RWPE2 (cell line): ENCODE measurements around the gene UTS2B.

Experiments used
- ATAC-seq: fragments of 200-7000 bp; cut with Tn5 transposase; 3 replicates; pipeline ENCODE4 v1.9.1; 2021; ENCODE audit warnings: low read depth
- DNase-seq: peaks from one replicate; pipeline ENCODE4 v3.0.0-alpha.2; 2020; ENCODE audit warnings: low spot score
- H3K27ac ChIP-seq: fragments of 450-650 bp; 2 replicates; pipeline ENCODE4 v1.5.1; 2017; ENCODE audit warnings: mild to moderate bottlenecking; ENCODE audit not compliant: poor library complexity, severe bottlenecking
- H3K27me3 ChIP-seq: fragments of 250-450 bp; sonication (Bioruptor Pico); 2 replicates; pipeline ENCODE4 v1.5.1; 2021; ENCODE audit warnings: mild to moderate bottlenecking, moderate library complexity; ENCODE audit not compliant: insufficient read depth, poor library complexity, severe bottlenecking
- H3K36me3 ChIP-seq: fragments of 250-450 bp; sonication (Bioruptor Pico); 2 replicates; pipeline ENCODE4 v1.5.1; 2020; ENCODE audit warnings: low read depth, mild to moderate bottlenecking, moderate library complexity
- H3K4me1 ChIP-seq: fragments of 250-450 bp; sonication (Bioruptor Pico); 2 replicates; pipeline ENCODE4 v1.5.1; 2021; ENCODE audit warnings: mild to moderate bottlenecking, moderate library complexity; ENCODE audit not compliant: insufficient read depth, poor library complexity, severe bottlenecking
- H3K4me3 ChIP-seq: fragments of 250-450 bp; sonication (Bioruptor Pico); 2 replicates; pipeline ENCODE4 v1.5.1; 2021; ENCODE audit warnings: mild to moderate bottlenecking, moderate library complexity; ENCODE audit not compliant: severe bottlenecking
- H3K9me3 ChIP-seq: fragments of 250-450 bp; sonication (Bioruptor Pico); 2 replicates; pipeline ENCODE4 v1.5.1; 2021; ENCODE audit warnings: mild to moderate bottlenecking, moderate library complexity; ENCODE audit not compliant: severe bottlenecking
- TF ChIP-seq, protein P1 (sequence below): fragments of 450-650 bp; IDR thresholded peaks from one replicate; pipeline ENCODE4 v1.5.1; 2017; ENCODE audit warnings: mild to moderate bottlenecking, moderate library complexity; ENCODE audit not compliant: poor library complexity, severe bottlenecking

UTS2B gene

GRCh38 chr3:191237047-191237882 is 93.1 kb downstream of the UTS2B start:
- Histone ChIP-seq H3K27ac (peak overlapping the region; percentile 31), H3K27me3 (no peaks in the 10 kb centered on the region), H3K36me3 (no peaks in the 10 kb centered on the region), H3K9me3 (no peaks in the 10 kb centered on the region), H3K4me1 (peaks cover 11% of the 10 kb centered on the region), H3K4me3 (no peak overlapping the region)
- DNase-seq (no peak), ATAC-seq (no peak)
- TF ChIP-seq, protein P1, sequence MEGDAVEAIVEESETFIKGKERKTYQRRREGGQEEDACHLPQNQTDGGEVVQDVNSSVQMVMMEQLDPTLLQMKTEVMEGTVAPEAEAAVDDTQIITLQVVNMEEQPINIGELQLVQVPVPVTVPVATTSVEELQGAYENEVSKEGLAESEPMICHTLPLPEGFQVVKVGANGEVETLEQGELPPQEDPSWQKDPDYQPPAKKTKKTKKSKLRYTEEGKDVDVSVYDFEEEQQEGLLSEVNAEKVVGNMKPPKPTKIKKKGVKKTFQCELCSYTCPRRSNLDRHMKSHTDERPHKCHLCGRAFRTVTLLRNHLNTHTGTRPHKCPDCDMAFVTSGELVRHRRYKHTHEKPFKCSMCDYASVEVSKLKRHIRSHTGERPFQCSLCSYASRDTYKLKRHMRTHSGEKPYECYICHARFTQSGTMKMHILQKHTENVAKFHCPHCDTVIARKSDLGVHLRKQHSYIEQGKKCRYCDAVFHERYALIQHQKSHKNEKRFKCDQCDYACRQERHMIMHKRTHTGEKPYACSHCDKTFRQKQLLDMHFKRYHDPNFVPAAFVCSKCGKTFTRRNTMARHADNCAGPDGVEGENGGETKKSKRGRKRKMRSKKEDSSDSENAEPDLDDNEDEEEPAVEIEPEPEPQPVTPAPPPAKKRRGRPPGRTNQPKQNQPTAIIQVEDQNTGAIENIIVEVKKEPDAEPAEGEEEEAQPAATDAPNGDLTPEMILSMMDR, result no peak

DNA sequence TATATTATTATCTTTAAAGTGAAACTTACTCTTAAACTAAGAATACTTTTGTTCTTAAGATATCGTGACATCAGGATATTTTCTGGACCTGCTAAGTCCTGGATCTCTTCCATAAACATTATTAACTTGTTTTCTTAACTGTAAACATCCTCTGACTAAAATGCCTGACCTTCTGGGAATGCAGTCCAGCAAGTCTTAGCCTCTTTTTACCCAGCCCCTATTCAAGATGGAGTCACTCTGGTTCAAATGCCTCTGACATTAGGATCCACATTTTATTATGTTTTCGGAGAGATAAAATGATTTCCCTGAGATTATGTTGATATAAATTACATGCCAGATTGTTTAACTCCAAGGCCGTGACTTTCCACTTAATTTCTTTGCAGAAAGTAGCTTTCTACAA is 93.7 kb downstream of the UTS2B start:
- Histone ChIP-seq H3K4me1 (peaks cover 11% of the 10 kb centered on the region), H3K27me3 (no peaks in the 10 kb centered on the region), H3K27ac (no peak overlapping the region), H3K9me3 (no peaks in the 10 kb centered on the region), H3K36me3 (no peaks in the 10 kb centered on the region), H3K4me3 (no peak overlapping the region)
- DNase-seq (no peak), ATAC-seq (no peak)
- TF ChIP-seq, protein P1, result no peak

- Histone ChIP-seq H3K27me3 (no peaks in the 10 kb centered on the region), H3K27ac (no peak overlapping the region), H3K36me3 (no peaks in the 10 kb centered on the region), H3K4me3 (no peak overlapping the region), H3K4me1 (peaks cover 11% of the 10 kb centered on the region), H3K9me3 (no peaks in the 10 kb centered on the region)
- ATAC-seq (no peak), DNase-seq (no peak)
- TF ChIP-seq, protein P1, result no peak
These were observed 94.7 kb downstream of the UTS2B start for GRCh38 chr3:191235331-191236314.

- no peak for DNase-seq
- Histone ChIP-seq H3K27me3 (no peaks in the 10 kb centered on the region), H3K27ac (no peak overlapping the region), H3K36me3 (no peaks in the 10 kb centered on the region), H3K4me3 (no peak overlapping the region), H3K9me3 (no peaks in the 10 kb centered on the region), H3K4me1 (peaks cover 11% of the 10 kb centered on the region)
- no peak for ATAC-seq
- TF ChIP-seq, protein P1, result no peak
These were observed 96.1 kb downstream of the UTS2B start for GRCh38 chr3:191234216-191234615.
